ENCODE results near the gene ILF3. TPM values are rescaled to one million over a fixed set of nuclear protein-coding genes. Genes with fewer than 3 reads are reported as not detected.

Gene ILF3
- polyA plus RNA-seq (ENCODE audit: insufficient read length): 147 TPM

DNA sequence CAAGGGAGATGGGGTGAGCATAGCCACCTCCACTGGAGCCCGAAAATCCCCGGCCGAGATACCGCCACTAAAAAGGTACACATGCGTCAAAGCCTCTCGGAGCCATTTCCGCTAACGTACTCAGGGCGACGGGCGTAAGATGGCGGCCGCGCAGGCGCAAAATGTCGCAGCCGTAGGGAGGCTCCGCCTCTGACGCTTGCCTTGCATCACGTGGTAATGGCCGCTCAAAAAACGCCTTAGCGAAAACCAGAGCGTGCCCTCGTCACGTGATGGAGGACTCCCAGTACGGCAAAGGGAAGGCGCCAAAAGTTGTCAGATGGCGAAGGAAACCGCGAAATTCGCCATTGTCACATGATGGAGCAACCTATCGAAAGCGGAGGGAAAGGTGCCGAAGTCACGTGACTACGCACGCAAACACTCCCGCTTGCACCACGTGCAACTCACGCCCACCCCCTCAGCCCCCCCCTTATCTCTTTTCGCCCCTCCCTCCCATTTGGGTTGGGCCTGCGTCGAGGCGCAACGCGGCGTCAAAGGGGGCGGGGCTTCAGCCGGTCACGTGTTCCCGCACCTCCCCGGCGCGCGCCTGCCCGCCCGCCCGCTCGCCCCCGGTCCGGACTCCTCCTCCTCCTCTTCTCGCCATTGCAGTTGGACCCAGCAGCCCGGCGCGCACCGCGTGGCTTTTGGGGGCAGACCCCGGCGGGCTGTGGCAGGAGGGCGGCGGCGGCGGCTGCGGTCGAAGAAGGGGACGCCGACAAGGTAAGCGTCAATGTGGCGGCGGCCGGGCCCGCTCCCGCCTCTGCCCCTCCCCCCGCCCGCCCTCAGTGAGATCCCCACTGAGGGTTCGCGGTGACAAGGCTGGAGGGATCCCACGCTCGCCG, at the start of gene ILF3:
TSS of gene ILF3 (plus strand) at position 615 of the 878 bp plus-strand sequence. CDS start 16,260 bp downstream, outside the sequence.
- peak; percentile 100 for DNase-seq (ENCODE audit: low read depth)

- DNase-seq (ENCODE audit: low read depth): no peak
These were observed 49.6 kb upstream of the ILF3 start for GRCh38 chr19:10604460-10604980.

DNA sequence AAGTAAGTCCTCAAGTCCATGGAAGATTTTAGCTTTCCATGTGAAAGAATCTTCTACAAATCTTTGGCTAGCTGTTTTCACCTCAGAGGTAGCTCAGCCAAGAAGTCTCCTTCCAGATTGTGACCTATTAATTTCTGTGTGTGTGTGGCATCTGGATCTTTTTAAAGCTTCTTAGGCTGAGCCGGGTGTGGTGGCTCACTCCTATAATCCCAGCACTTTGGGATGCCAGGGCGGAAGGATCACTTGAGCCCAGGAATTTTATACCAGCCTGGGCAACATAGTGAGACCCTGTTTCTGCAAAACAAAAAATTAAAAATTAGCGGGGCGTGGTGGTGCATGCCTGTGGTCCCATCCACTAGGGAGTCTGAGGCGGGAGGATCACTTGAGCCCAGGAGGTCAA, 42.2 kb upstream of the ILF3 start:
- no peak for DNase-seq (ENCODE audit: low read depth)

DNA sequence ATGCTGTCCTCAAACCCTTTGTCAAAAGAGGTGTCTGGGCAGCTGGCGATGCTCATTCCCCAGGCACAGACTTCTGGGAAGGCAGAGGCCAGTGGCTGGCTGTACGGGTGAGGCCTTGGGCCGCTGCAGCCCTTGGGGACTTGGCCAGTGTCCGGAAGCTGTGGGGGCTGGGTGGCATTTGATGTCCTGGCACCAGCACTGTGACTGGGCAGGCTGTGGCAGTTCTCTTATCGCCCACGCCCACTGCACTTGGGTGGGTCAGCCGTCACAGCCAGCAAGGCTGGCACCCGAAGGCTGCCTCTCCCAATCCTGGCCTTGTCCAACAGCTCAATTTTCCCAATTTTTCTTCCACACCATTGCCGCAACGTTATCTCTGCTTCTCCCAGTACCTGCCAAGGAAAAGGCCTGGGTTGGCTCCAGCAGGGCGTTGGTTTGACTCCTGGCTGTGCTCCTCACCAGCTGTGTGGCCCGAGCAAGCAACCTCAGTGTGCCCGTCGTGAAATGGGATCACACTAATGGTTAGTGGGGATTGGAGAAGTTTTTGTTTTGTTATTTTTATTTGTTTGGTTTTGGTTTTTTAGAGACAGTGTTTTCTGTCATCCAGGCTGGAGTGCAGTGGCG, 41.5 kb upstream of the ILF3 start:
- no peak for DNase-seq (ENCODE audit: low read depth)

GRCh38 chr19:10615429-10616023, 38.6 kb upstream of the ILF3 start:
- DNase-seq (ENCODE audit: low read depth): no peak

GRCh38 chr19:10617409-10618121, 36.6 kb upstream of the ILF3 start:
- DNase-seq (ENCODE audit: low read depth): no peak

GRCh38 chr19:10618846-10619245, 35.3 kb upstream of the ILF3 start:
- DNase-seq (ENCODE audit: low read depth): no peak

GRCh38 chr19:10620786-10621185, 33.4 kb upstream of the ILF3 start:
- DNase-seq (ENCODE audit: low read depth): no peak

GRCh38 chr19:10621966-10622365, 32.2 kb upstream of the ILF3 start:
- DNase-seq (ENCODE audit: low read depth): no peak

DNA sequence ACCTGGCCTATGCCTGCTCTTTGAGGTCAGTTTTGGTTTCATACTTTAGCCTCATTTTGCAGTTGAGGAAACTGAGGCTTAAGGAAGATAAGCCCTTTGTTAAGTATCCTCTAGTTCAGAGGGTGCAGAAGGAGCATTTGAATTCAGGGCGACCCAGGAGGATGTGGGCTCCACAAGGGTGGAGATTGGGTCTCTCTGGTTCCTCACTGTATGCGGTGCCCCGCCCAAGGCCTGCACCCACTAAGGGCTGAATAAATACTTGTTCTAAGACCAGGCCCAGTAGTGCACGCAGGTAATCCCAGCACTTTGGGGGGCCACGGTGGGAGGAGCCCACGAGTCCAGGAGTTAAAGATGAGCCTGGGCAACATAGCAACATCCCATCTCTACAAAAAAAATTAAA, 29.6 kb upstream of the ILF3 start:
- no peak for DNase-seq (ENCODE audit: low read depth)

GRCh38 chr19:10625003-10625761, 29.0 kb upstream of the ILF3 start, which contains the start of gene SLC44A2:
SLC44A2 (plus strand) TSS chr19:10625553; CDS start chr19:10625634, 81 bp downstream.
- no peak for DNase-seq (ENCODE audit: low read depth)

DNA sequence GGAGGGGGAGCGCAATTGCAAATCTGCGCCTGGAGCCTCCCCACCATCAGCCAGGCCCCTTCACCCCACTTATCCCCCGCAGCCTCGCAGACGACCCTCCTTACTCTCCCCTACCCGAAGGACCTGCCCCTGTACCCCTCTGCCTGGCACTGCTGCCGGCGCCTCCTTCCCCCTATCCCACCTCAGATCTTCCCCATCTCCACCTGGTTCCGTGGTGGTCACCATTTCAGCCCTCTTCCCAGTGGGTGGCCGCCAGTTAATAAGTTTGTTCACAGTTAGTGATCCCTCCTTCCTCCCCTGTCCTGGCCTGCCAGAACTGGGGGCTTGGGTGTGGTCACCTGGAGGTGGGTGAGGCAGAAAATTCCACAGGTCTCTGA, 28.4 kb upstream of the ILF3 start:
- DNase-seq (ENCODE audit: low read depth): no peak

DNA sequence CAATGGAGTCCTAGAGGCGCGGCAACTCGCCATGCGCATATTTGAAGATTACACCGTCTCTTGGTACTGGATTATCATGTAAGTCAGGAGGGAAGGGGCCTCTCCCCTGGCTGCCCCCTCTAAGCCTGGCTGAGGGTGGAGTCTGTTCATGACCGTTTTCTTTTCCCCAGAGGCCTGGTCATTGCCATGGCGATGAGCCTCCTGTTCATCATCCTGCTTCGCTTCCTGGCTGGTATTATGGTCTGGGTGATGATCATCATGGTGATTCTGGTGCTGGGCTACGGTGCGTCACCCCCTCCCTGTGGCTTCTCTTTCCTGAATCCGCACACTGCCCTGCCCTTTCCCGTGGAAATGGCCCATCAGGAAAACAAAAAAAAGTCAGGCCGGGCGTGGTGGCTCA, 22.3 kb upstream of the ILF3 start:
- no peak for DNase-seq (ENCODE audit: low read depth)

DNA sequence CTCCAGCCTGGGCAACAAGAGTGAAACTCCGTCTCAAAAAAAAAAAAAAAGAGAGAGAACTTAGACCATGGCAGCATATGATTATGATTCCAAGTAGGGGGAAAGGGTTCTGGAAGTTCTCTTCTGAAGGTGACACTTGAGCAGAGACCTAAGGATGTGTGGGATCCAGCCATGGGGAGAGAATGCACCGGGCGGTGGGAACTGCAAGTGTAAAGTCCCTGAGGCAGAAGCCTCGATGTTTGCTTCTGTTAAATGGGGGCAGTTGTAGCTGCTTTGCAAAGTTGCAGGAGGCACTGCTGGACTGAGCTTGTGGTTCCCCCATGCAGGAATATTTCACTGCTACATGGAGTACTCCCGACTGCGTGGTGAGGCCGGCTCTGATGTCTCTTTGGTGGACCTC, 19.7 kb upstream of the ILF3 start:
- no peak for DNase-seq (ENCODE audit: low read depth)

DNA sequence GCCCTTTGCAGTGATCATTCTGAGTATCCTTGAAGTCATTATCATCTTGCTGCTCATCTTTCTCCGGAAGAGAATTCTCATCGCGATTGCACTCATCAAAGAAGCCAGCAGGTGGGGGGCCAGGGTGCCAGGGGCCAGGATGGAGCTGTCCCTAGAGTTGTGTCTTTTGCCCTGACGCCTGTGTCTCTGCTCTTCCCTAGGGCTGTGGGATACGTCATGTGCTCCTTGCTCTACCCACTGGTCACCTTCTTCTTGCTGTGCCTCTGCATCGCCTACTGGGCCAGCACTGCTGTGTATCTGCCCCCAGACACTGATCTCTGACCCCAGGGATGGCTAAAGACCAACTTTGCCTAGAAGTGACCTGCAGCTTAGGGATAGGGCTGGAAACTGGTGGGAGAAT, 19.2 kb upstream of the ILF3 start:
- no peak for DNase-seq (ENCODE audit: low read depth)

DNA sequence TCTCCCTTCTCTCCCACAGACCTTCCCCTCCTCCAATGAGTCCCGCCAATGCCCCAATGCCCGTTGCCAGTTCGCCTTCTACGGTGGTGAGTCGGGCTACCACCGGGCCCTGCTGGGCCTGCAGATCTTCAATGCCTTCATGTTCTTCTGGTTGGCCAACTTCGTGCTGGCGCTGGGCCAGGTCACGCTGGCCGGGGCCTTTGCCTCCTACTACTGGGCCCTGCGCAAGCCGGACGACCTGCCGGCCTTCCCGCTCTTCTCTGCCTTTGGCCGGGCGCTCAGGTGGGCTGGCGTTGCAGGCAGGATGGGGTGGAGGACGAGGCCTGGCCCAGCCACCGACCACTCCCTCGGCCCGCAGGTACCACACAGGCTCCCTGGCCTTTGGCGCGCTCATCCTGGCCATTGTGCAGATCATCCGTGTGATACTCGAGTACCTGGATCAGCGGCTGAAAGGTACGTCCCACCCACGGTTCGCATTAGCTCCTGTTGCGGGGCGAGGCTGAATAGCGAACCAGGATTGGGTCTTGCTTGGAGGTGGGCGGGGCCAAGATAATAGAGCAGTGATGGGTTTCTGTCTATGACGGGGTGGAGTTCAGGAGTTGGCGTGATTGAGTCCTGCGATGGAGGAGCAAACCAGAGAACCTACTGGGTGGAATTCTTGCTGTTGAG, 17.7 kb upstream of the ILF3 start:
- no peak for DNase-seq (ENCODE audit: low read depth)

- no peak for DNase-seq (ENCODE audit: low read depth)
These were observed 16.3 kb upstream of the ILF3 start for GRCh38 chr19:10637894-10638293.

- no peak for DNase-seq (ENCODE audit: low read depth)
These were observed 14.3 kb upstream of the ILF3 start for GRCh38 chr19:10639836-10640235.

DNA sequence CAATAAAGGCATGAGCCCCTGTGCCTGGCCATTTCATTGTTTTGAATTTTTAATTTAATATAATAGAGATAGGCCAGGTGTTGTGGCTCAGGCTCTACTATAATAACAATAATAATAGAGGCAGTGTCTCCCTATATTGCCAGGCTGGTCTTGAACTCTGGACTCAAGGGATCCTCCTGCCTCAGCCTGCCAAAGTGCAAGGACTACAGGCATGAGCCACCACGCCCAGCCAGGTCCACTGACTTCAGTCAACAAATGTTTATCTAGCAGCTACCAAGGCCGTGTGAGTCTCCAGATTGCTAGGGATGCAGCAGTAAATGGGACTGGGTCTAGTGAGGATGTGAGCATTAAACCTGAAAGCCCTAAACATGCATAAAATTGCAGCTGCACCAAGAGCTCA, 13.8 kb upstream of the ILF3 start:
- DNase-seq (ENCODE audit: low read depth): no peak

GRCh38 chr19:10641248-10641647, 12.9 kb upstream of the ILF3 start:
- no peak for DNase-seq (ENCODE audit: low read depth)

Measured in forelimb muscle (tissue), 1 donor.